ENCODE data around the gene MCTP2. TPM values are rescaled to one million over a fixed set of nuclear protein-coding genes. Genes with fewer than 3 reads are reported as not detected.

MCTP2 gene
- total and polyA plus RNA-seq, 7 donors = 1.5 to 12.2 (median 4.4) TPM

GRCh38 chr15:94193906-94194305 is 37.5 kb upstream of the MCTP2 start:
- Histone ChIP-seq H3K27me3 (no peaks in the 10 kb centered on the region), H3K4me3 (no peak overlapping the region), H3K9me3 (no peaks in the 10 kb centered on the region), H3K27ac (no peak overlapping the region), H3K4me1 (no peaks in the 10 kb centered on the region), H3K36me3 (no peaks in the 10 kb centered on the region)
- no peak for DNase-seq
- WGBS, 2 donors = 52 to 77% methylated on average over 3 of the region's 3 CpGs
- TF ChIP-seq EP300 (IDR thresholded peaks at IDR 0.05) (no peak), POLR2AphosphoS5 (IDR thresholded peaks at IDR 0.05) (no peak), POLR2A (IDR thresholded peaks at IDR 0.05) (no peak), CTCF (IDR thresholded peaks at IDR 0.05) (no peak)
- intact Hi-C loops (cut with DNase I) = no loop called here

- H3K27ac ChIP-seq = no peak overlapping the region
- TF ChIP-seq CTCF (IDR thresholded peaks at IDR 0.05) (no peak), POLR2AphosphoS5 (IDR thresholded peaks at IDR 0.05) (no peak), EP300 (IDR thresholded peaks at IDR 0.05) (no peak), POLR2A (IDR thresholded peaks at IDR 0.05) (no peak)
- no peaks in the 10 kb centered on the region for H3K36me3 ChIP-seq
- no peaks in the 10 kb centered on the region for H3K27me3 ChIP-seq
- DNase-seq = no peak
- H3K4me3 ChIP-seq = no peak overlapping the region
- intact Hi-C loops (cut with DNase I) = no loop called here
- H3K4me1 ChIP-seq = no peaks in the 10 kb centered on the region
- no peaks in the 10 kb centered on the region for H3K9me3 ChIP-seq
- 84 to 88% methylated on average over 4 of the region's 4 CpGs for WGBS, 2 donors
These were observed 34.8 kb upstream of the MCTP2 start for GRCh38 chr15:94196531-94196930.

- 87 to 88% methylated on average over 2 of the region's 2 CpGs for WGBS, 2 donors
- TF ChIP-seq POLR2AphosphoS5 (IDR thresholded peaks at IDR 0.05) = no peak
- TF ChIP-seq CTCF (IDR thresholded peaks at IDR 0.05) = no peak
- TF ChIP-seq EP300 (IDR thresholded peaks at IDR 0.05) = no peak
- no peak for TF ChIP-seq POLR2A (IDR thresholded peaks at IDR 0.05)
- Histone ChIP-seq H3K27me3 (no peaks in the 10 kb centered on the region), H3K27ac (no peak overlapping the region), H3K36me3 (no peaks in the 10 kb centered on the region), H3K9me3 (no peaks in the 10 kb centered on the region), H3K4me3 (no peak overlapping the region), H3K4me1 (no peaks in the 10 kb centered on the region)
- DNase-seq = no peak
- intact Hi-C loops (cut with DNase I) = no loop called here
These were observed 32.7 kb upstream of the MCTP2 start for GRCh38 chr15:94198633-94199032.

GRCh38 chr15:94199725-94200124 is 31.6 kb upstream of the MCTP2 start:
- TF ChIP-seq CTCF (IDR thresholded peaks at IDR 0.05) (no peak), EP300 (IDR thresholded peaks at IDR 0.05) (no peak), POLR2AphosphoS5 (IDR thresholded peaks at IDR 0.05) (no peak)
- H3K4me3 ChIP-seq = no peak overlapping the region
- no peaks in the 10 kb centered on the region for H3K36me3 ChIP-seq
- H3K27me3 ChIP-seq = no peaks in the 10 kb centered on the region
- H3K4me1 ChIP-seq = no peaks in the 10 kb centered on the region
- no peak for DNase-seq
- no peak overlapping the region for H3K27ac ChIP-seq
- H3K9me3 ChIP-seq = no peaks in the 10 kb centered on the region
- intact Hi-C loops (cut with DNase I) = no loop called here
- 96% methylated on average over 3 of the region's 3 CpGs for WGBS, 2 donors

GRCh38 chr15:94203306-94203705 is 28.1 kb upstream of the MCTP2 start:
- TF ChIP-seq POLR2A (IDR thresholded peaks at IDR 0.05) (no peak), EP300 (IDR thresholded peaks at IDR 0.05) (no peak), CTCF (IDR thresholded peaks at IDR 0.05) (no peak), POLR2AphosphoS5 (IDR thresholded peaks at IDR 0.05) (no peak)
- intact Hi-C loops (cut with DNase I) = no loop called here
- Histone ChIP-seq H3K4me3 (no peak overlapping the region), H3K36me3 (no peaks in the 10 kb centered on the region), H3K27ac (no peak overlapping the region), H3K27me3 (no peaks in the 10 kb centered on the region), H3K4me1 (no peaks in the 10 kb centered on the region), H3K9me3 (no peaks in the 10 kb centered on the region)
- no peak for DNase-seq
- WGBS, 2 donors = 42 to 56% methylated on average over 3 of the region's 3 CpGs
